MM.1S (cell line): ENCODE results near the gene GLA.

Experiments
- DNase-seq: peaks from one replicate; pipeline ENCODE4 v3.0.0-alpha.2; 2015
- H2AFZ ChIP-seq: fragments of 300-600 bp; sonication (generic); 2 replicates; pipeline ENCODE4 v1.6.0; 2016; ENCODE audit warnings: antibody characterized with exemption, low read length
- H3F3A ChIP-seq: fragments of 300-600 bp; sonication (generic); 2 replicates; pipeline ENCODE4 v1.6.1; 2016; ENCODE audit warnings: mild to moderate bottlenecking, antibody characterized with exemption, low read length, moderate library complexity, mixed read lengths; ENCODE audit not compliant: insufficient read depth
- H3K27ac ChIP-seq: fragments of 300-600 bp; sonication (generic); 2 replicates; pipeline ENCODE4 v1.5.1; 2016; ENCODE audit warnings: mild to moderate bottlenecking, low read length
- H3K27me3 ChIP-seq: fragments of 300-600 bp; sonication (generic); replicated peaks from 2 replicates; pipeline ENCODE4 v1.6.0; 2016; ENCODE audit warnings: low read length; ENCODE audit not compliant: insufficient read depth
- H3K36me3 ChIP-seq: fragments of 300-600 bp; sonication (generic); replicated peaks from 2 replicates; pipeline ENCODE4 v1.6.1; 2016; ENCODE audit warnings: mild to moderate bottlenecking, low read length, mixed read lengths; ENCODE audit not compliant: insufficient read depth
- H3K4me1 ChIP-seq: fragments of 300-600 bp; sonication (generic); 2 replicates; pipeline ENCODE4 v1.6.1; 2016; ENCODE audit warnings: low read length, mixed read lengths
- H3K4me2 ChIP-seq: fragments of 300-600 bp; sonication (generic); 2 replicates; pipeline ENCODE4 v1.6.0; 2016; ENCODE audit warnings: low read depth, low read length
- H3K4me3 ChIP-seq: fragments of 300-600 bp; sonication (generic); 2 replicates; pipeline ENCODE4 v1.5.1; 2016; ENCODE audit warnings: low read length, mixed read lengths
- H3K79me2 ChIP-seq: fragments of 300-600 bp; sonication (generic); 2 replicates; pipeline ENCODE4 v1.6.1; 2016; ENCODE audit warnings: mixed run types, low read length, mixed read lengths
- H3K9ac ChIP-seq: fragments of 300-600 bp; sonication (generic); 2 replicates; pipeline ENCODE4 v1.6.1; 2016; ENCODE audit warnings: low read length, mixed read lengths
- H3K9me2 ChIP-seq: fragments of 300-600 bp; sonication (generic); replicated peaks from 2 replicates; pipeline ENCODE4 v1.6.1; 2016; ENCODE audit warnings: mild to moderate bottlenecking, low read length, mixed read lengths; ENCODE audit not compliant: insufficient read depth
- H3K9me3 ChIP-seq: fragments of 300-600 bp; sonication (generic); replicated peaks from 2 replicates; pipeline ENCODE4 v1.6.1; 2016; ENCODE audit warnings: mild to moderate bottlenecking, low read length, mixed read lengths; ENCODE audit not compliant: insufficient read depth
- H4K20me1 ChIP-seq: fragments of 300-600 bp; sonication (generic); 2 replicates; pipeline ENCODE4 v1.6.1; 2016; ENCODE audit warnings: mild to moderate bottlenecking, low read length, moderate library complexity, mixed read lengths; ENCODE audit not compliant: insufficient read depth
- CTCF ChIP-seq: fragments of 300-600 bp; sonication (generic); IDR thresholded peaks from 2 replicates; pipeline ENCODE4 v1.5.1; 2016; ENCODE audit warnings: antibody characterized with exemption, low read length, mixed read lengths
- EZH2 ChIP-seq: fragments of 300-600 bp; sonication (generic); optimal IDR thresholded peaks from 2 replicates; pipeline ENCODE3; 2017; ENCODE audit warnings: low read depth, mild to moderate bottlenecking, antibody characterized with exemption, low read length, mixed read lengths
- EZH2phosphoT487 ChIP-seq: fragments of 300-600 bp; sonication (generic); IDR thresholded peaks from 2 replicates; pipeline ENCODE4 v1.6.1; 2018; ENCODE audit warnings: antibody characterized with exemption, low read length

Gene GLA

GRCh38 chrX:101360390-101360789 lies 47.3 kb downstream of the GLA start:
- H3K4me1 ChIP-seq = peaks cover 11% of the 10 kb centered on the region; the same call in 1 of the 2 replicates
- no peaks in the 10 kb centered on the region for H3K36me3 ChIP-seq
- no peaks in the 10 kb centered on the region for H3K9me3 ChIP-seq
- H3K79me2 ChIP-seq = no peaks in the 10 kb centered on the region
- TF ChIP-seq EZH2 (no peak), EZH2phosphoT487 (no peak), CTCF (no peak)
- DNase-seq = no peak
- no peak overlapping the region for H3K4me3 ChIP-seq
- no peaks in the 10 kb centered on the region for H3K27me3 ChIP-seq
- H4K20me1 ChIP-seq = no peaks in the 10 kb centered on the region
- no peak overlapping the region for H3K9ac ChIP-seq
- no peaks in the 10 kb centered on the region for H3K9me2 ChIP-seq
- no peaks in the 10 kb centered on the region for H3F3A ChIP-seq
- no peak overlapping the region for H2AFZ ChIP-seq
- no peak overlapping the region for H3K27ac ChIP-seq
- H3K4me2 ChIP-seq = no peak overlapping the region

GRCh38 chrX:101359966-101360365 lies 47.8 kb downstream of the GLA start:
- no peak for TF ChIP-seq EZH2phosphoT487
- no peak for TF ChIP-seq CTCF
- TF ChIP-seq EZH2 = no peak
- Histone ChIP-seq H3K4me2 (no peak overlapping the region), H3K9me3 (no peaks in the 10 kb centered on the region), H3F3A (no peaks in the 10 kb centered on the region), H3K4me1 (peaks cover 11% of the 10 kb centered on the region; the same call in 1 of the 2 replicates), H3K79me2 (no peaks in the 10 kb centered on the region), H3K9me2 (no peaks in the 10 kb centered on the region), H3K4me3 (no peak overlapping the region), H3K36me3 (no peaks in the 10 kb centered on the region), H3K9ac (no peak overlapping the region), H2AFZ (no peak overlapping the region), H4K20me1 (no peaks in the 10 kb centered on the region), H3K27me3 (no peaks in the 10 kb centered on the region), H3K27ac (no peak overlapping the region)
- DNase-seq = no peak

DNA sequence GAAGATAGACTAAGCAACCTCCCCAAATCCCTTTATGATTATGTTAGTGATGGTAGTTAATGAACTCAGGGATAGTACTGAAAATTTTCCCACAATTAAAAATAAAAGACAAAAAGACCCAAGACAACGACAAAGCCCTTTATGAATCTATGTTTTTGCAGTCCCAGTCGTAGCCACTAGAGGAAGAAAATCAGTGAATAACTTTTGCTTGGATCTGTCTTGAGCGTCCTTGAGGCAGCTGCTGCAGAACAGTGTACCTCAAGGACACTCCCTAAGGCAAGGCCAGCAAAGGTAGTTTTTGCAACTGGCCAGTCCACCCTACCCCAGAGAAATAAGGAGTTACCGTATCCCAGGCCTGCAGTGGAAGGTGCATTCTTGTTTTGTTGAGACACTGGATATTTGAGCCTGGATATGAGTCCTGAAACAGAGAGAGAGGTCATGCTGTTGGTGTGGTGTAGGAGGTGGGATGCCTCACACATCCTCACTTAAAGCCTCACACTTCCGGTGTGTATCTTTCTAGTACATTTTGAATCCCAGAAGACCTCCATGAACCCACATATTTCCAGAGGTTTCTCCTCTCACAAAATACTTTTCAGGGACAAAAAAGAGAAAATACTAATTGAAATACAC lies 50.4 kb downstream of the GLA start:
- H2AFZ ChIP-seq = 0 out of 2 replicates have a peak overlapping the region, but pooled peaks have one; percentile 23
- no peak overlapping the region for H3K4me3 ChIP-seq
- no peak overlapping the region for H3K9ac ChIP-seq
- H3F3A ChIP-seq = no peaks in the 10 kb centered on the region
- H4K20me1 ChIP-seq = no peaks in the 10 kb centered on the region
- H3K9me3 ChIP-seq = no peaks in the 10 kb centered on the region
- H3K27ac ChIP-seq = no peak overlapping the region
- H3K36me3 ChIP-seq = no peaks in the 10 kb centered on the region
- H3K79me2 ChIP-seq = no peaks in the 10 kb centered on the region
- H3K4me1 ChIP-seq = peaks cover 11% of the 10 kb centered on the region; the same call in 1 of the 2 replicates
- no peaks in the 10 kb centered on the region for H3K9me2 ChIP-seq
- DNase-seq = peak; percentile 33
- TF ChIP-seq EZH2 (no peak), CTCF (peak; percentile 37)
- no peaks in the 10 kb centered on the region for H3K27me3 ChIP-seq
- H3K4me2 ChIP-seq = no peak overlapping the region
